Measurements from ENCODE around the gene ODAD3. TPM values are rescaled to one million over a fixed set of nuclear protein-coding genes. Genes with fewer than 3 reads are reported as not detected.

The ODAD3 gene
- total and polyA plus RNA-seq, 2 of the 13 experiments (the other 11 are each of a cell fraction or from before 2014, with no cell fraction given), result 0.04 to 0.08 TPM

DNA sequence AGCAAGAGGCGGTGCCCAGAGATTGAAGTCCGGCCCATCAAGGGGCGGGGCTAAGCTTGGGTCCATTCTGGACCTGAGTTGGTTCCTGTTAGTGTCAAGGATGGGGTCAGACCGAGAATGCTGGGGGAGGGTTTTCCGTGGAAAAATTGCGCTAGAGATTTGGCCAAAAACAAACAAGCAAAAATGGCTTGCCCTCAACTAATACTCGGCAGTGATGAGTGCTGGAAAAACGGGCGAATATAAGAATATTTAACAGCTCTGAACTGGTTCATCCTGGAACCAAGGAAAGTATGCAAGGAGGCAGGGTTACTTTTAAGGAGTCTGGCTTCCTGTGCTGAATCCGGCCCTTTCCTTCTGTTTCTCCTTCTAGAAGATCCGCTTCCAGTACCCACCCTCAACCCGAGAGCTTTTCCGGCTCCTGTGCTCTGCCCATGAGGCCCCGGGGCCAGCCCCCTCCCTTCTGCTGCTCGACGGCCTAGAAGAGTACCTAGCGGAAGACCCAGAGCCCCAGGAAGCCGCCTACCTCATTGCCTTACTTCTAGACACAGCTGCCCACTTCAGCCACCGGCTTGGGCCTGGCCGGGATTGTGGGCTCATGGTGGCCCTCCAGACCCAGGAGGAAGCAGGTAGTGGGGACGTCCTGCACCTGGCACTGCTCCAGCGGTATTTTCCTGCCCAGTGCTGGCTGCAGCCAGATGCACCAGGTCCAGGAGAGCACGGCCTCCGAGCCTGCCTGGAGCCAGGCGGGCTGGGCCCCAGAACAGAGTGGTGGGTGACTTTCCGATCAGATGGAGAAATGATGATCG, 59.6 kb downstream of the ODAD3 start (continued):
- TF ChIP-seq ZNF605 (CRISPR knock-in tag; IDR thresholded peaks at IDR 0.05) (peak; percentile 93), KDM3A (CRISPR knock-in tag; IDR thresholded peaks at IDR 0.05; ENCODE audit: low read depth) (0 out of 2 replicates have a peak, but pooled peaks have one; percentile 2), GZF1 (CRISPR knock-in tag; IDR thresholded peaks at IDR 0.05) (no peak), U2AF2 (IDR thresholded peaks at IDR 0.05; ENCODE audit: low read depth, low read length) (no peak), ZNF34 (CRISPR knock-in tag; IDR thresholded peaks at IDR 0.05; ENCODE audit: borderline replicate concordance) (0 out of 2 replicates have a peak, but pooled peaks have one; percentile 29), HOXA7 (CRISPR knock-in tag; IDR thresholded peaks at IDR 0.05) (no peak), NR2C2 (CRISPR knock-in tag; IDR thresholded peaks at IDR 0.05; ENCODE audit: borderline replicate concordance) (no peak; the same call in 1 of the 2 replicates), YEATS2 (CRISPR knock-in tag; IDR thresholded peaks at IDR 0.05; ENCODE audit: borderline replicate concordance) (peak; percentile 19; the same call in 1 of the 2 replicates), ATF7-NPFF (CRISPR knock-in tag; IDR thresholded peaks at IDR 0.05; ENCODE audit: low read depth) (0 out of 2 replicates have a peak, but pooled peaks have one; percentile 22), ZNF143 (CRISPR knock-in tag; IDR thresholded peaks at IDR 0.05) (0 out of 2 replicates have a peak, but pooled peaks have one; percentile 51), ZNF766 (CRISPR knock-in tag; IDR thresholded peaks at IDR 0.05; ENCODE audit: borderline replicate concordance) (no peak), FOXP1 (IDR thresholded peaks at IDR 0.05) (no peak), FOXP1 (CRISPR knock-in tag; IDR thresholded peaks at IDR 0.05) (no peak), SAP130 (CRISPR knock-in tag; IDR thresholded peaks at IDR 0.05; ENCODE audit: low read depth) (peak; percentile 36), ZNF383 (CRISPR knock-in tag; IDR thresholded peaks at IDR 0.05; ENCODE audit: borderline replicate concordance) (peak; percentile 75; the same call in 1 of the 2 replicates), ZNF777 (CRISPR knock-in tag; IDR thresholded peaks at IDR 0.05) (peak; percentile 60), ZNF737 (CRISPR knock-in tag; IDR thresholded peaks at IDR 0.05; ENCODE audit: borderline replicate concordance) (no peak), KDM2A (CRISPR knock-in tag; IDR thresholded peaks at IDR 0.05; ENCODE audit: borderline replicate concordance, low read depth) (peak; percentile 60; the same call in 1 of the 2 replicates)
- TF ChIP-seq, protein P1, sequence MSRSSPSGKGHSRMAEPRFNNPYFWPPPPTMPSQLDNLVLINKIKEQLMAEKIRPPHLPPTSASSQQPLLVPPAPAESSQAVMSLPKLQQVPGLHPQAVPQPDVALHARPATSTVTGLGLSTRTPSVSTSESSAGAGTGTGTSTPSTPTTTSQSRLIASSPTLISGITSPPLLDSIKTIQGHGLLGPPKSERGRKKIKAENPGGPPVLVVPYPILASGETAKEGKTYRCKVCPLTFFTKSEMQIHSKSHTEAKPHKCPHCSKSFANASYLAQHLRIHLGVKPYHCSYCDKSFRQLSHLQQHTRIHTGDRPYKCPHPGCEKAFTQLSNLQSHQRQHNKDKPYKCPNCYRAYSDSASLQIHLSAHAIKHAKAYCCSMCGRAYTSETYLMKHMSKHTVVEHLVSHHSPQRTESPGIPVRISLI (CRISPR knock-in tag; IDR thresholded peaks at IDR 0.05; ENCODE audit: borderline replicate concordance), result 0 out of 2 replicates have a peak, but pooled peaks have one; percentile 46
- TF ChIP-seq, protein P2, sequence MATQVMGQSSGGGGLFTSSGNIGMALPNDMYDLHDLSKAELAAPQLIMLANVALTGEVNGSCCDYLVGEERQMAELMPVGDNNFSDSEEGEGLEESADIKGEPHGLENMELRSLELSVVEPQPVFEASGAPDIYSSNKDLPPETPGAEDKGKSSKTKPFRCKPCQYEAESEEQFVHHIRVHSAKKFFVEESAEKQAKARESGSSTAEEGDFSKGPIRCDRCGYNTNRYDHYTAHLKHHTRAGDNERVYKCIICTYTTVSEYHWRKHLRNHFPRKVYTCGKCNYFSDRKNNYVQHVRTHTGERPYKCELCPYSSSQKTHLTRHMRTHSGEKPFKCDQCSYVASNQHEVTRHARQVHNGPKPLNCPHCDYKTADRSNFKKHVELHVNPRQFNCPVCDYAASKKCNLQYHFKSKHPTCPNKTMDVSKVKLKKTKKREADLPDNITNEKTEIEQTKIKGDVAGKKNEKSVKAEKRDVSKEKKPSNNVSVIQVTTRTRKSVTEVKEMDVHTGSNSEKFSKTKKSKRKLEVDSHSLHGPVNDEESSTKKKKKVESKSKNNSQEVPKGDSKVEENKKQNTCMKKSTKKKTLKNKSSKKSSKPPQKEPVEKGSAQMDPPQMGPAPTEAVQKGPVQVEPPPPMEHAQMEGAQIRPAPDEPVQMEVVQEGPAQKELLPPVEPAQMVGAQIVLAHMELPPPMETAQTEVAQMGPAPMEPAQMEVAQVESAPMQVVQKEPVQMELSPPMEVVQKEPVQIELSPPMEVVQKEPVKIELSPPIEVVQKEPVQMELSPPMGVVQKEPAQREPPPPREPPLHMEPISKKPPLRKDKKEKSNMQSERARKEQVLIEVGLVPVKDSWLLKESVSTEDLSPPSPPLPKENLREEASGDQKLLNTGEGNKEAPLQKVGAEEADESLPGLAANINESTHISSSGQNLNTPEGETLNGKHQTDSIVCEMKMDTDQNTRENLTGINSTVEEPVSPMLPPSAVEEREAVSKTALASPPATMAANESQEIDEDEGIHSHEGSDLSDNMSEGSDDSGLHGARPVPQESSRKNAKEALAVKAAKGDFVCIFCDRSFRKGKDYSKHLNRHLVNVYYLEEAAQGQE (IDR thresholded peaks at IDR 0.05; ENCODE audit: borderline replicate concordance in 1 of 2, low read depth in 1 of 2, low read length in 2 of 2), result peak in 1 of 2 experiments; percentile 24; a peak in 1 of 4 replicates
- TF ChIP-seq, protein P3, sequence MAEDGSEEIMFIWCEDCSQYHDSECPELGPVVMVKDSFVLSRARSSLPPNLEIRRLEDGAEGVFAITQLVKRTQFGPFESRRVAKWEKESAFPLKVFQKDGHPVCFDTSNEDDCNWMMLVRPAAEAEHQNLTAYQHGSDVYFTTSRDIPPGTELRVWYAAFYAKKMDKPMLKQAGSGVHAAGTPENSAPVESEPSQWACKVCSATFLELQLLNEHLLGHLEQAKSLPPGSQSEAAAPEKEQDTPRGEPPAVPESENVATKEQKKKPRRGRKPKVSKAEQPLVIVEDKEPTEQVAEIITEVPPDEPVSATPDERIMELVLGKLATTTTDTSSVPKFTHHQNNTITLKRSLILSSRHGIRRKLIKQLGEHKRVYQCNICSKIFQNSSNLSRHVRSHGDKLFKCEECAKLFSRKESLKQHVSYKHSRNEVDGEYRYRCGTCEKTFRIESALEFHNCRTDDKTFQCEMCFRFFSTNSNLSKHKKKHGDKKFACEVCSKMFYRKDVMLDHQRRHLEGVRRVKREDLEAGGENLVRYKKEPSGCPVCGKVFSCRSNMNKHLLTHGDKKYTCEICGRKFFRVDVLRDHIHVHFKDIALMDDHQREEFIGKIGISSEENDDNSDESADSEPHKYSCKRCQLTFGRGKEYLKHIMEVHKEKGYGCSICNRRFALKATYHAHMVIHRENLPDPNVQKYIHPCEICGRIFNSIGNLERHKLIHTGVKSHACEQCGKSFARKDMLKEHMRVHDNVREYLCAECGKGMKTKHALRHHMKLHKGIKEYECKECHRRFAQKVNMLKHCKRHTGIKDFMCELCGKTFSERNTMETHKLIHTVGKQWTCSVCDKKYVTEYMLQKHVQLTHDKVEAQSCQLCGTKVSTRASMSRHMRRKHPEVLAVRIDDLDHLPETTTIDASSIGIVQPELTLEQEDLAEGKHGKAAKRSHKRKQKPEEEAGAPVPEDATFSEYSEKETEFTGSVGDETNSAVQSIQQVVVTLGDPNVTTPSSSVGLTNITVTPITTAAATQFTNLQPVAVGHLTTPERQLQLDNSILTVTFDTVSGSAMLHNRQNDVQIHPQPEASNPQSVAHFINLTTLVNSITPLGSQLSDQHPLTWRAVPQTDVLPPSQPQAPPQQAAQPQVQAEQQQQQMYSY (CRISPR knock-in tag; IDR thresholded peaks at IDR 0.05), result no peak; the same call in 1 of the 2 replicates
